H1 (cell line): ENCODE measurements around the gene FMO4. TPM values are rescaled to one million over a fixed set of nuclear protein-coding genes. Genes with fewer than 3 reads are reported as not detected.

Experiments
- CTCF ChIA-PET: fragments of 300-600 bp; sonication (Branson Sonifier 250); formaldehyde crosslinking; loops from one replicate; lab custom pipeline; 2021; ENCODE audit not compliant: partially characterized antibody; lab: Charles Lee
- POLR2A ChIA-PET: fragments of 300-600 bp; sonication (Branson Sonifier 250); formaldehyde crosslinking; loops from one replicate; lab custom pipeline; 2021; ENCODE audit warnings: inconsistent platforms; ENCODE audit not compliant: partially characterized antibody; lab: Charles Lee
- DNase-seq, 2 experiments: peaks; one replicate each; pipeline versions ENCODE4 v3.0.0 to v3.0.0-alpha.2; 2010 to 2022; ENCODE audit warnings: low spot score in 2 of 2, low read depth in 1 of 2, mixed read lengths in 1 of 2
- FAIRE-seq: peaks from 2 replicates; lab custom pipeline; 2011; peaks lifted over from hg19 to GRCh38; lab: Jason Lieb, UNC
- H2AFZ ChIP-seq: 2 replicates; pipeline ENCODE4 v1.8.1; 2012; ENCODE audit warnings: low read length, inconsistent platforms
- H2AK5ac ChIP-seq: 2 replicates; pipeline ENCODE4 v1.6.1; 2013; ENCODE audit warnings: low read depth, low read length
- H2BK120ac ChIP-seq: replicated peaks from 2 replicates; pipeline ENCODE3; 2013; ENCODE audit warnings: low read depth, low read length, inconsistent platforms
- H2BK12ac ChIP-seq: 2 replicates; pipeline ENCODE4 v1.6.1; 2013; ENCODE audit warnings: low read depth, low read length
- H2BK15ac ChIP-seq: 2 replicates; pipeline ENCODE4 v1.6.1; 2013; ENCODE audit warnings: low read length
- H2BK20ac ChIP-seq: 2 replicates; pipeline ENCODE4 v1.6.1; 2013; ENCODE audit warnings: low read length
- H2BK5ac ChIP-seq: 2 replicates; pipeline ENCODE4 v1.6.1; 2013; ENCODE audit warnings: low read depth, low read length
- H3K14ac ChIP-seq: 2 replicates; pipeline ENCODE4 v1.6.1; 2013; ENCODE audit warnings: inconsistent platforms; ENCODE audit not compliant: insufficient read length
- H3K18ac ChIP-seq: 2 replicates; pipeline ENCODE4 v1.6.1; 2013; ENCODE audit warnings: low read length; ENCODE audit errors: extremely low read depth
- H3K23ac ChIP-seq: 2 replicates; pipeline ENCODE4 v1.6.1; 2013; ENCODE audit warnings: inconsistent platforms; ENCODE audit not compliant: insufficient read length
- H3K23me2 ChIP-seq: 2 replicates; pipeline ENCODE4 v1.6.1; 2013; ENCODE audit warnings: low read depth, low read length
- H3K27ac ChIP-seq: 2 replicates; pipeline ENCODE4 v1.6.1; 2011; ENCODE audit warnings: low read depth, low read length, inconsistent platforms
- H3K27me3 ChIP-seq, 4 experiments: replicated peaks in 1 of 4; 1 replicate in 1 of 4; 2 replicates in 3 of 4; pipeline versions ENCODE4 v1.6.1 to v1.8.1; 2011 to 2013; ENCODE audit warnings: low read length in 3 of 4, mild to moderate bottlenecking in 3 of 4, inconsistent platforms in 2 of 4, mixed read lengths in 2 of 4, moderate library complexity in 1 of 4; ENCODE audit not compliant: control insufficient read depth in 3 of 4, insufficient read depth in 3 of 4; ENCODE audit errors: extremely low read depth in 1 of 4
- H3K36me3 ChIP-seq, 4 experiments: 2 replicates each; pipeline versions ENCODE4 v1.6.1 to v1.8.1; 2011 to 2013; ENCODE audit warnings: mild to moderate bottlenecking in 4 of 4, low read length in 3 of 4, moderate library complexity in 2 of 4, control low read depth in 1 of 4, inconsistent platforms in 1 of 4; ENCODE audit not compliant: insufficient read depth in 4 of 4, control insufficient read depth in 2 of 4
- H3K4ac ChIP-seq: replicated peaks from 2 replicates; pipeline ENCODE3; 2013; ENCODE audit warnings: low read length, low read depth, mixed read lengths, inconsistent platforms; ENCODE audit not compliant: insufficient read length
- H3K4me1 ChIP-seq, 4 experiments: replicated peaks in 1 of 4; 1 replicate in 1 of 4; 2 replicates in 3 of 4; pipeline versions ENCODE4 v1.6.1 to v1.8.1; 2011 to 2013; ENCODE audit warnings: low read length in 3 of 4, inconsistent platforms in 2 of 4, mixed read lengths in 1 of 4; ENCODE audit not compliant: insufficient read depth in 4 of 4, control insufficient read depth in 3 of 4
- H3K4me2 ChIP-seq, 2 experiments: 2 replicates each; pipeline versions ENCODE4 v1.6.1 to v1.8.1; 2011 to 2013; ENCODE audit warnings: low read depth in 2 of 2, low read length in 2 of 2, control low read depth in 1 of 2, inconsistent platforms in 1 of 2, mild to moderate bottlenecking in 1 of 2; ENCODE audit not compliant: insufficient read depth in 1 of 2
- H3K4me3 ChIP-seq, 4 experiments: fragments of 200-600, 300-600 bp in 1 of 4; sonication (generic), shearing (Covaris generic), sonication (Bioruptor Twin) in 1 of 4; 2 replicates each; pipeline versions ENCODE4 v1.5.1 to v1.8.1; 2011 to 2016; ENCODE audit warnings: low read length in 4 of 4, low read depth in 3 of 4, control low read depth in 2 of 4, inconsistent platforms in 2 of 4, mild to moderate bottlenecking in 2 of 4, mixed read lengths in 1 of 4, moderate library complexity in 1 of 4; ENCODE audit not compliant: insufficient read depth in 2 of 4; ENCODE audit errors: extremely low read depth in 1 of 4
- H3K56ac ChIP-seq: replicated peaks from 2 replicates; pipeline ENCODE3; 2013; ENCODE audit warnings: low read depth, mild to moderate bottlenecking, mixed read lengths, low read length, inconsistent platforms; ENCODE audit not compliant: insufficient read length
- H3K79me1 ChIP-seq: 2 replicates; pipeline ENCODE4 v1.6.1; 2013; ENCODE audit warnings: low read depth, low read length, control low read depth
- H3K79me2 ChIP-seq, 2 experiments: 2 replicates each; pipeline versions ENCODE4 v1.6.1 to v1.8.1; 2012 to 2013; ENCODE audit warnings: low read length in 2 of 2, mild to moderate bottlenecking in 2 of 2, inconsistent platforms in 1 of 2; ENCODE audit not compliant: insufficient read depth in 2 of 2, control insufficient read depth in 1 of 2
- H3K9ac ChIP-seq, 4 experiments: replicated peaks in 1 of 4; 1 replicate in 1 of 4; 2 replicates in 3 of 4; pipeline versions ENCODE4 v1.6.1 to v1.8.1; 2011 to 2013; ENCODE audit warnings: low read depth in 3 of 4, low read length in 3 of 4, control low read depth in 2 of 4, mild to moderate bottlenecking in 2 of 4, moderate library complexity in 2 of 4, inconsistent platforms in 1 of 4; ENCODE audit errors: extremely low read depth in 1 of 4
- H3K9me3 ChIP-seq, 2 experiments: 2 replicates each; pipeline versions ENCODE4 v1.6.1 to v1.8.1; 2012 to 2013; ENCODE audit warnings: mild to moderate bottlenecking in 2 of 2, moderate library complexity in 2 of 2, control low read depth in 1 of 2, inconsistent platforms in 1 of 2, low read depth in 1 of 2, low read length in 1 of 2, mixed read lengths in 1 of 2; ENCODE audit not compliant: insufficient read depth in 2 of 2
- H4K20me1 ChIP-seq, 2 experiments: replicated peaks in 1 of 2; 2 replicates each; pipeline versions ENCODE3 to v1.8.1; 2011 to 2013; ENCODE audit warnings: inconsistent platforms in 2 of 2, low read length in 2 of 2, mild to moderate bottlenecking in 1 of 2; ENCODE audit not compliant: insufficient read depth in 2 of 2, control insufficient read depth in 1 of 2
- H4K5ac ChIP-seq: 2 replicates; pipeline ENCODE4 v1.6.1; 2013; ENCODE audit warnings: low read length, low read depth, mixed read lengths, inconsistent platforms; ENCODE audit not compliant: insufficient read length
- H4K8ac ChIP-seq: 2 replicates; pipeline ENCODE4 v1.8.0; 2013; ENCODE audit warnings: mild to moderate bottlenecking, moderate library complexity, low read length, inconsistent platforms; ENCODE audit not compliant: insufficient read depth; ENCODE audit errors: extremely low read depth
- H4K91ac ChIP-seq: replicated peaks from 2 replicates; pipeline ENCODE3; 2013; ENCODE audit warnings: low read length, mixed read lengths, inconsistent platforms; ENCODE audit not compliant: insufficient read length
- BCL11A ChIP-seq, 2 experiments: IDR thresholded peaks; one replicate each; pipeline ENCODE4 v1.6.1; 2011; ENCODE audit warnings: low read depth in 2 of 2, low read length in 2 of 2, mild to moderate bottlenecking in 2 of 2
- CBX8 ChIP-seq: fragments of 300-800, 300-1000 bp; sonication (generic); IDR thresholded peaks from 2 replicates; pipeline ENCODE4 v1.7.1; 2016; ENCODE audit warnings: low read depth, low read length, borderline replicate concordance
- CHD2 ChIP-seq: IDR thresholded peaks from 2 replicates; pipeline ENCODE4 v1.6.1; 2012; ENCODE audit warnings: low read length, improper control_type of control experiment
- EP300 ChIP-seq, 2 experiments: IDR thresholded peaks; 1 replicate in 1 of 2; 2 replicates in 1 of 2; pipeline ENCODE4 v1.6.1; 2011 to 2012; ENCODE audit warnings: low read depth in 2 of 2, low read length in 2 of 2, mild to moderate bottlenecking in 2 of 2, borderline replicate concordance in 1 of 2, inconsistent platforms in 1 of 2, moderate library complexity in 1 of 2
- EZH2 ChIP-seq: fragments of 200-600 bp; sonication (generic); IDR thresholded peaks from 2 replicates; pipeline ENCODE4 v1.7.1; 2012; ENCODE audit warnings: low read depth, mild to moderate bottlenecking, moderate library complexity, low read length, inconsistent platforms; ENCODE audit not compliant: severe bottlenecking
- FOSL1 ChIP-seq: IDR thresholded peaks from 2 replicates; pipeline ENCODE4 v1.6.1; 2011; ENCODE audit warnings: mild to moderate bottlenecking, low read depth, low read length, moderate library complexity; ENCODE audit not compliant: insufficient read depth
- GABPA ChIP-seq: IDR thresholded peaks from 2 replicates; pipeline ENCODE4 v1.6.1; 2011; ENCODE audit warnings: mild to moderate bottlenecking, low read length, moderate library complexity, borderline replicate concordance; ENCODE audit not compliant: insufficient read depth
- HDAC2 ChIP-seq, 2 experiments: fragments of 300-600 bp in 1 of 2; sonication (generic) in 1 of 2; IDR thresholded peaks; 2 replicates each; pipeline ENCODE4 v1.6.1; 2011 to 2012; ENCODE audit warnings: low read depth in 2 of 2, low read length in 2 of 2, mild to moderate bottlenecking in 2 of 2, moderate library complexity in 2 of 2, borderline replicate concordance in 1 of 2, inconsistent platforms in 1 of 2
- KDM5A ChIP-seq: fragments of 200-600 bp; IDR thresholded peaks from 2 replicates; pipeline ENCODE4 v1.7.1; 2012; ENCODE audit warnings: mild to moderate bottlenecking, low read length, inconsistent platforms, mixed read lengths
- POLR2AphosphoS5 ChIP-seq: IDR thresholded peaks from 2 replicates; pipeline ENCODE4 v1.6.1; 2011; ENCODE audit warnings: low read depth, low read length
- TAF1 ChIP-seq: IDR thresholded peaks from 2 replicates; pipeline ENCODE4 v1.6.1; 2011; ENCODE audit warnings: mild to moderate bottlenecking, low read depth, low read length
- WGBS, 2 experiments: shearing (Covaris generic) in 1 of 2; methylation state at CpG; one replicate each; pipeline versions ENCODE4 v1.1.6 to v1.1.7; 2013 to 2015; ENCODE audit warnings: low lambda C conversion rate in 2 of 2, mixed read lengths in 2 of 2, inconsistent platforms in 1 of 2, low coverage in 1 of 2, missing lambda C conversion rate in 1 of 2; ENCODE audit not compliant: insufficient replicate concordance in 2 of 2, insufficient coverage in 1 of 2, insufficient read length in 1 of 2; ENCODE audit errors: extremely low coverage in 1 of 2, missing lambda C conversion rate in 1 of 2; 5-methylcytosine and 5-hydroxymethylcytosine counted together
- polyA plus RNA-seq, 7 experiments: library from polyadenylated mRNA; depleted of rRNA in 3 of 7; stranded (reverse) in 5 of 7; unstranded in 2 of 7; fragments of >200 nt in 5 of 7; fragments of 200-250 nt in 2 of 7; gene quantifications; 1 replicate in 5 of 7; 2 replicates in 1 of 7; 4 replicates in 1 of 7; pipeline versions ENCODE4 v1.2.1 to v1.2.3, GENCODE V29; 2011 to 2013; ENCODE audit warnings: missing spikeins in 2 of 7, mixed read lengths in 2 of 7
- total RNA-seq: library from RNA; stranded (reverse); fragmentation: NEBNext Ultra II Directional; extraction: Animal tissue kit (Norgen Biotek cat#: 25700); gene quantifications from 2 replicates; pipeline ENCODE4 v1.2.1, GENCODE V29; 2021

The FMO4 gene
- total and polyA plus RNA-seq, 2 of the 8 experiments (the other 6 are each of a cell fraction or from before 2014, with no cell fraction given) = 1.5 to 2.3 TPM

- DNase-seq (no peak), FAIRE-seq (no peak)
- Histone ChIP-seq H4K8ac (no peak overlapping the region), H2BK20ac (0 out of 2 replicates have a peak overlapping the region, but pooled peaks have one; percentile 72), H3K23ac (no peak overlapping the region), H3K79me2 (no peaks in the 10 kb centered on the region), H3K18ac (no peak overlapping the region), H3K27me3 (peaks cover 0 to 2% (median 0%) of the 10 kb centered on the region in 4 experiments; a peak in 1 of 7 replicates), H4K20me1 (no peaks in the 10 kb centered on the region), H3K23me2 (no peaks in the 10 kb centered on the region), H3K56ac (no peak overlapping the region), H2BK5ac (no peak overlapping the region), H3K4me3 (no peak overlapping the region), H2BK12ac (no peak overlapping the region), H3K4ac (no peak overlapping the region), H3K14ac (no peak overlapping the region), H3K79me1 (no peaks in the 10 kb centered on the region), H3K27ac (no peak overlapping the region), H2AFZ (no peak overlapping the region), H3K4me1 (peaks cover 0 to 2% (median 0%) of the 10 kb centered on the region in 4 experiments; a peak in 1 of 7 replicates), H2BK15ac (no peak overlapping the region), H3K36me3 (no peaks in the 10 kb centered on the region), H3K9me3 (no peaks in the 10 kb centered on the region), H3K9ac (no peak overlapping the region), H3K4me2 (no peak overlapping the region), H4K91ac (no peak overlapping the region), H4K5ac (no peak overlapping the region), H2AK5ac (no peak overlapping the region), H2BK120ac (no peak overlapping the region)
- 86% methylated on average over 2 of the region's 2 CpGs; no CpG with 5 or more reads in 1 of the 2 experiments for whole genome bisulfite sequencing, 2 experiments
- POLR2A ChIA-PET = no interaction called here
- TF ChIP-seq FOSL1 (no peak), EZH2 (no peak), CHD2 (no peak), CBX8 (no peak), TAF1 (no peak), EP300 (IDR thresholded peaks at IDR 0.05; ENCODE audit: borderline replicate concordance in 1 of 2, low read depth in 2 of 2, low read length in 2 of 2) (no peak), POLR2AphosphoS5 (no peak), KDM5A (no peak), GABPA (no peak), BCL11A (IDR thresholded peaks at IDR 0.05; ENCODE audit: low read depth in 2 of 2, low read length in 2 of 2) (no peak), HDAC2 (IDR thresholded peaks at IDR 0.05; ENCODE audit: borderline replicate concordance in 1 of 2, low read depth in 2 of 2, low read length in 2 of 2) (no peak)
- CTCF ChIA-PET = interaction anchor here (1.3 kb wide), 1 partner anchor 14 kb away, joined by 3 read pairs; no protein-coding TSS in a partner anchor
These were observed 23.4 kb upstream of the FMO4 start for GRCh38 chr1:171290621-171291020.
